GM23338 (cell line): ENCODE results near the gene SGMS2. TPM values are rescaled to one million over a fixed set of nuclear protein-coding genes. Genes with fewer than 3 reads are reported as not detected.

Source experiments
- ATAC-seq: fragments of 200-7000 bp; cut with Tn5 transposase; 3 replicates; pipeline ENCODE4 v1.9.1; 2020
- DNase-seq: peaks from one replicate; pipeline ENCODE4 v3.0.0-alpha.2; 2015; ENCODE audit warnings: low spot score
- H2AFZ ChIP-seq: fragments of 200-600 bp; sonication (generic); 2 replicates; pipeline ENCODE4 v1.8.0; 2016; ENCODE audit warnings: antibody characterized with exemption, mild to moderate bottlenecking, moderate library complexity
- H3F3A ChIP-seq: fragments of 200-600 bp; sonication (generic); replicated peaks from 2 replicates; pipeline ENCODE4 v1.8.0; 2017; ENCODE audit warnings: antibody characterized with exemption, mixed run types, low read depth
- H3K27ac ChIP-seq: fragments of 200-600 bp; sonication (generic); 2 replicates; pipeline ENCODE4 v1.6.1; 2016; ENCODE audit warnings: low read depth
- H3K27me3 ChIP-seq: fragments of 200-600 bp; sonication (generic); 2 replicates; pipeline ENCODE4 v1.8.0; 2016; ENCODE audit warnings: mild to moderate bottlenecking, mixed run types, moderate library complexity; ENCODE audit not compliant: insufficient read depth
- H3K36me3 ChIP-seq: fragments of 200-600 bp; sonication (generic); 2 replicates; pipeline ENCODE4 v1.8.0; 2016; ENCODE audit warnings: mild to moderate bottlenecking; ENCODE audit not compliant: insufficient read depth
- H3K4me1 ChIP-seq: fragments of 200-600 bp; sonication (generic); 2 replicates; pipeline ENCODE4 v1.8.0; 2016; ENCODE audit warnings: mild to moderate bottlenecking, moderate library complexity; ENCODE audit not compliant: insufficient read depth
- H3K4me2 ChIP-seq: fragments of 200-600 bp; sonication (generic); 2 replicates; pipeline ENCODE4 v1.7.1; 2017; ENCODE audit warnings: mixed run types
- H3K4me3 ChIP-seq: fragments of 200-600 bp; sonication (generic); 2 replicates; pipeline ENCODE4 v1.6.1; 2016; ENCODE audit warnings: mixed run types
- H3K79me2 ChIP-seq: fragments of 200-600 bp; sonication (generic); replicated peaks from 2 replicates; pipeline ENCODE4 v1.8.0; 2017; ENCODE audit warnings: mild to moderate bottlenecking; ENCODE audit not compliant: insufficient read depth
- H3K9me2 ChIP-seq: fragments of 200-600 bp; sonication (generic); 2 replicates; pipeline ENCODE4 v1.8.0; 2017; ENCODE audit not compliant: insufficient read depth
- H4K20me1 ChIP-seq: fragments of 200-600 bp; sonication (generic); replicated peaks from 2 replicates; pipeline ENCODE4 v1.8.0; 2017; ENCODE audit warnings: mild to moderate bottlenecking; ENCODE audit not compliant: insufficient read depth
- H3K27ac Mint-ChIP-seq: 2 replicates; pipeline ENCODE4 v1.8.0; 2020; ENCODE audit warnings: inconsistent platforms, mild to moderate bottlenecking, moderate library complexity, mixed read lengths
- H3K27me3 Mint-ChIP-seq: 3 replicates; pipeline ENCODE4 v1.8.0; 2022; ENCODE audit warnings: low read depth, mild to moderate bottlenecking, moderate library complexity, mixed read lengths, inconsistent platforms; ENCODE audit not compliant: insufficient read depth, poor library complexity
- H3K36me3 Mint-ChIP-seq: 3 replicates; pipeline ENCODE4 v1.8.0; 2021; ENCODE audit warnings: low read depth, mild to moderate bottlenecking, inconsistent platforms, moderate library complexity, mixed read lengths
- H3K4me1 Mint-ChIP-seq: 3 replicates; pipeline ENCODE4 v1.8.0; 2020; ENCODE audit warnings: mild to moderate bottlenecking, inconsistent platforms, mixed read lengths
- H3K4me3 Mint-ChIP-seq: 3 replicates; pipeline ENCODE4 v1.8.0; 2021; ENCODE audit warnings: moderate library complexity, mild to moderate bottlenecking, inconsistent platforms, mixed read lengths
- H3K9me3 Mint-ChIP-seq: 3 replicates; pipeline ENCODE4 v1.8.0; 2020; ENCODE audit warnings: moderate library complexity, mild to moderate bottlenecking, inconsistent platforms, mixed read lengths
- CREB1 ChIP-seq: fragments of 250-450 bp; sonication (Bioruptor Pico); IDR thresholded peaks from 2 replicates; pipeline ENCODE4 v1.5.0; 2020; ENCODE audit warnings: low read depth, mild to moderate bottlenecking, moderate library complexity
- EZH2 ChIP-seq: fragments of 200-600 bp; sonication (generic); IDR thresholded peaks from one replicate; pipeline ENCODE4 v1.8.0; 2017; ENCODE audit warnings: antibody characterized with exemption, mild to moderate bottlenecking, low read depth; ENCODE audit not compliant: unreplicated experiment
- EZH2phosphoT487 ChIP-seq: fragments of 200-600 bp; sonication (generic); IDR thresholded peaks from one replicate; pipeline ENCODE4 v1.8.1; 2018; ENCODE audit warnings: antibody characterized with exemption; ENCODE audit not compliant: unreplicated experiment
- JUNB ChIP-seq: IDR thresholded peaks from one replicate; pipeline ENCODE4 v1.6.1; 2016; ENCODE audit warnings: antibody characterized with exemption; ENCODE audit not compliant: unreplicated experiment
- NANOG ChIP-seq: IDR thresholded peaks from 2 replicates; pipeline ENCODE4 v1.6.1; 2016; ENCODE audit warnings: antibody characterized with exemption, borderline replicate concordance
- POLR2AphosphoS5 ChIP-seq: IDR thresholded peaks from 2 replicates; pipeline ENCODE4 v1.6.1; 2016; ENCODE audit warnings: antibody characterized with exemption, low read depth
- STAT1 ChIP-seq: IDR thresholded peaks from one replicate; pipeline ENCODE4 v1.6.1; 2016; ENCODE audit warnings: antibody characterized with exemption; ENCODE audit not compliant: unreplicated experiment
- ZNF114 ChIP-seq: fragments of 250-450 bp; sonication (Bioruptor Pico); IDR thresholded peaks from 2 replicates; pipeline ENCODE4 v1.5.0; 2020; ENCODE audit warnings: mild to moderate bottlenecking, moderate library complexity
- ZNF331 ChIP-seq: fragments of 250-450 bp; sonication (Bioruptor Pico); IDR thresholded peaks from 2 replicates; pipeline ENCODE4 v1.5.0; 2020; ENCODE audit warnings: low read depth, mild to moderate bottlenecking, moderate library complexity
- polyA plus RNA-seq: library from polyadenylated mRNA; unstranded; fragments of >200 nt; fragmentation: Nextera tagmentation; extraction: Ambion mirVana; gene quantifications from 2 replicates; pipeline ENCODE4 v1.2.1, GENCODE V29; 2016
- total RNA-seq: library from RNA; depleted of rRNA; stranded (reverse); fragments of >200 nt; shearing (Covaris generic); gene quantifications from 2 replicates; pipeline ENCODE4 v1.2.3, GENCODE V29; 2014
- TF ChIP-seq, protein P1 (sequence below): IDR thresholded peaks from one replicate; pipeline ENCODE4 v1.6.1; 2018; ENCODE audit warnings: antibody characterized with exemption; ENCODE audit not compliant: unreplicated experiment
- TF ChIP-seq, protein P2 (sequence below): IDR thresholded peaks from 2 replicates; pipeline ENCODE4 v1.6.1; 2016; ENCODE audit warnings: antibody characterized with exemption
- TF ChIP-seq, protein P3 (sequence below), 2 experiments: fragments of 200-600 bp in 1 of 2; sonication (generic) in 1 of 2; conservative IDR thresholded peaks; 2 replicates each; pipeline versions ENCODE4 v1.5.1 to v1.6.1; 2016 to 2017; ENCODE audit warnings: antibody characterized with exemption in 2 of 2, low read depth in 2 of 2, mild to moderate bottlenecking in 2 of 2, moderate library complexity in 1 of 2
- TF ChIP-seq, protein P4 (sequence below): fragments of 250-450 bp; sonication (Bioruptor Pico); IDR thresholded peaks from 2 replicates; pipeline ENCODE4 v1.5.0; 2020; ENCODE audit warnings: mild to moderate bottlenecking, moderate library complexity

The SGMS2 gene
- total and polyA plus RNA-seq, 2 experiments from 2014 or later = 0.35 to 1.1 TPM

DNA sequence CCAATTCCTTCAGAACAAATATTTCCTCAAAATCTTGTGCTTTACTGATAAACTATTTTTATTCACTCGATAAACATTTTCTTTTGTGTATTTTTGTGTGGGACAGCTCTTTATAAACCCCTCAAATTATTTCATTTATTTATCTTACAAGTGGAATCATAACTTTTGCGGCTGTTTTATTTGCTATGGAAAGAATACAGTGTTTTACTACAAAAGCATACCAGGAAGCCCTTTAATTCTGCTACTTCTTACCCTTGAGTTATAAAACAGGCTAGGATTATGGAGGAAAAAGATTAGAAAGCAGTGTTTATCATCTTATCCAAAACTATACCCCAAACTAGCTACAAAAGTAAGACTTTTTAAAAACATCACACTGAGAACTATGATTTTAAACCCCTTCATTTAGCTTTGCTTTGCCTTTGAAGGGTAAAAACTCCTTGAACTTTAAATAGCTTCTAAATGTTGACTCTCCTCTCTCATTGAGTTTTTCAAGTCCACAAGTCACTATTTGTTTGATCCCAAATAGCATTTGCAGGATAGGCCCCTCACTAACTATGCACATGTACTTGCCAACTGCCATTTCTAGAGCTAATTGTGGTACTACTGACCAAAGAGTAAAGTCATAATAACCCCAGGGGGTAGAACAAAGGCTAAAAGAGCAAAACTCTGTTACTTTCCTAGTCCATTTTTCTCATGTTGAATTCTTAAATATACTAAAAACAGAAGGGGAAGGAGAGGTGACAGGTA, 45.8 kb upstream of the SGMS2 start:
- ATAC-seq = no peak

More for the DNA sequence above, 45.8 kb upstream of the SGMS2 start:
- H3K27ac ChIP-seq = no peak overlapping the region
- H2AFZ ChIP-seq = no peak overlapping the region
- H4K20me1 ChIP-seq = no peaks in the 10 kb centered on the region
- no peak overlapping the region for H3K4me3 ChIP-seq
- Mint-ChIP-seq H3K27ac (no peak overlapping the region), H3K27me3 (no peaks in the 10 kb centered on the region), H3K36me3 (peaks cover 44% of the 10 kb centered on the region), H3K9me3 (peaks cover 66% of the 10 kb centered on the region), H3K4me1 (no peaks in the 10 kb centered on the region), H3K4me3 (no peak overlapping the region)
- no peak overlapping the region for H3K4me2 ChIP-seq
- no peaks in the 10 kb centered on the region for H3K79me2 ChIP-seq
- peaks cover 8% of the 10 kb centered on the region for H3K36me3 ChIP-seq
- TF ChIP-seq POLR2AphosphoS5 (no peak), STAT1 (no peak), EZH2 (no peak), CREB1 (CRISPR knock-in tag) (no peak), NANOG (no peak), JUNB (no peak), ZNF331 (no peak), EZH2phosphoT487 (no peak), ZNF114 (CRISPR knock-in tag) (no peak)
- TF ChIP-seq, protein P1, sequence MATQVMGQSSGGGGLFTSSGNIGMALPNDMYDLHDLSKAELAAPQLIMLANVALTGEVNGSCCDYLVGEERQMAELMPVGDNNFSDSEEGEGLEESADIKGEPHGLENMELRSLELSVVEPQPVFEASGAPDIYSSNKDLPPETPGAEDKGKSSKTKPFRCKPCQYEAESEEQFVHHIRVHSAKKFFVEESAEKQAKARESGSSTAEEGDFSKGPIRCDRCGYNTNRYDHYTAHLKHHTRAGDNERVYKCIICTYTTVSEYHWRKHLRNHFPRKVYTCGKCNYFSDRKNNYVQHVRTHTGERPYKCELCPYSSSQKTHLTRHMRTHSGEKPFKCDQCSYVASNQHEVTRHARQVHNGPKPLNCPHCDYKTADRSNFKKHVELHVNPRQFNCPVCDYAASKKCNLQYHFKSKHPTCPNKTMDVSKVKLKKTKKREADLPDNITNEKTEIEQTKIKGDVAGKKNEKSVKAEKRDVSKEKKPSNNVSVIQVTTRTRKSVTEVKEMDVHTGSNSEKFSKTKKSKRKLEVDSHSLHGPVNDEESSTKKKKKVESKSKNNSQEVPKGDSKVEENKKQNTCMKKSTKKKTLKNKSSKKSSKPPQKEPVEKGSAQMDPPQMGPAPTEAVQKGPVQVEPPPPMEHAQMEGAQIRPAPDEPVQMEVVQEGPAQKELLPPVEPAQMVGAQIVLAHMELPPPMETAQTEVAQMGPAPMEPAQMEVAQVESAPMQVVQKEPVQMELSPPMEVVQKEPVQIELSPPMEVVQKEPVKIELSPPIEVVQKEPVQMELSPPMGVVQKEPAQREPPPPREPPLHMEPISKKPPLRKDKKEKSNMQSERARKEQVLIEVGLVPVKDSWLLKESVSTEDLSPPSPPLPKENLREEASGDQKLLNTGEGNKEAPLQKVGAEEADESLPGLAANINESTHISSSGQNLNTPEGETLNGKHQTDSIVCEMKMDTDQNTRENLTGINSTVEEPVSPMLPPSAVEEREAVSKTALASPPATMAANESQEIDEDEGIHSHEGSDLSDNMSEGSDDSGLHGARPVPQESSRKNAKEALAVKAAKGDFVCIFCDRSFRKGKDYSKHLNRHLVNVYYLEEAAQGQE = no peak
- TF ChIP-seq, protein P2, sequence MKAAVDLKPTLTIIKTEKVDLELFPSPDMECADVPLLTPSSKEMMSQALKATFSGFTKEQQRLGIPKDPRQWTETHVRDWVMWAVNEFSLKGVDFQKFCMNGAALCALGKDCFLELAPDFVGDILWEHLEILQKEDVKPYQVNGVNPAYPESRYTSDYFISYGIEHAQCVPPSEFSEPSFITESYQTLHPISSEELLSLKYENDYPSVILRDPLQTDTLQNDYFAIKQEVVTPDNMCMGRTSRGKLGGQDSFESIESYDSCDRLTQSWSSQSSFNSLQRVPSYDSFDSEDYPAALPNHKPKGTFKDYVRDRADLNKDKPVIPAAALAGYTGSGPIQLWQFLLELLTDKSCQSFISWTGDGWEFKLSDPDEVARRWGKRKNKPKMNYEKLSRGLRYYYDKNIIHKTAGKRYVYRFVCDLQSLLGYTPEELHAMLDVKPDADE = no peak
- TF ChIP-seq, protein P3, sequence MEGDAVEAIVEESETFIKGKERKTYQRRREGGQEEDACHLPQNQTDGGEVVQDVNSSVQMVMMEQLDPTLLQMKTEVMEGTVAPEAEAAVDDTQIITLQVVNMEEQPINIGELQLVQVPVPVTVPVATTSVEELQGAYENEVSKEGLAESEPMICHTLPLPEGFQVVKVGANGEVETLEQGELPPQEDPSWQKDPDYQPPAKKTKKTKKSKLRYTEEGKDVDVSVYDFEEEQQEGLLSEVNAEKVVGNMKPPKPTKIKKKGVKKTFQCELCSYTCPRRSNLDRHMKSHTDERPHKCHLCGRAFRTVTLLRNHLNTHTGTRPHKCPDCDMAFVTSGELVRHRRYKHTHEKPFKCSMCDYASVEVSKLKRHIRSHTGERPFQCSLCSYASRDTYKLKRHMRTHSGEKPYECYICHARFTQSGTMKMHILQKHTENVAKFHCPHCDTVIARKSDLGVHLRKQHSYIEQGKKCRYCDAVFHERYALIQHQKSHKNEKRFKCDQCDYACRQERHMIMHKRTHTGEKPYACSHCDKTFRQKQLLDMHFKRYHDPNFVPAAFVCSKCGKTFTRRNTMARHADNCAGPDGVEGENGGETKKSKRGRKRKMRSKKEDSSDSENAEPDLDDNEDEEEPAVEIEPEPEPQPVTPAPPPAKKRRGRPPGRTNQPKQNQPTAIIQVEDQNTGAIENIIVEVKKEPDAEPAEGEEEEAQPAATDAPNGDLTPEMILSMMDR (conservative IDR thresholded peaks at IDR 0.05; ENCODE audit: low read depth in 2 of 2) = no peak
- TF ChIP-seq, protein P4, sequence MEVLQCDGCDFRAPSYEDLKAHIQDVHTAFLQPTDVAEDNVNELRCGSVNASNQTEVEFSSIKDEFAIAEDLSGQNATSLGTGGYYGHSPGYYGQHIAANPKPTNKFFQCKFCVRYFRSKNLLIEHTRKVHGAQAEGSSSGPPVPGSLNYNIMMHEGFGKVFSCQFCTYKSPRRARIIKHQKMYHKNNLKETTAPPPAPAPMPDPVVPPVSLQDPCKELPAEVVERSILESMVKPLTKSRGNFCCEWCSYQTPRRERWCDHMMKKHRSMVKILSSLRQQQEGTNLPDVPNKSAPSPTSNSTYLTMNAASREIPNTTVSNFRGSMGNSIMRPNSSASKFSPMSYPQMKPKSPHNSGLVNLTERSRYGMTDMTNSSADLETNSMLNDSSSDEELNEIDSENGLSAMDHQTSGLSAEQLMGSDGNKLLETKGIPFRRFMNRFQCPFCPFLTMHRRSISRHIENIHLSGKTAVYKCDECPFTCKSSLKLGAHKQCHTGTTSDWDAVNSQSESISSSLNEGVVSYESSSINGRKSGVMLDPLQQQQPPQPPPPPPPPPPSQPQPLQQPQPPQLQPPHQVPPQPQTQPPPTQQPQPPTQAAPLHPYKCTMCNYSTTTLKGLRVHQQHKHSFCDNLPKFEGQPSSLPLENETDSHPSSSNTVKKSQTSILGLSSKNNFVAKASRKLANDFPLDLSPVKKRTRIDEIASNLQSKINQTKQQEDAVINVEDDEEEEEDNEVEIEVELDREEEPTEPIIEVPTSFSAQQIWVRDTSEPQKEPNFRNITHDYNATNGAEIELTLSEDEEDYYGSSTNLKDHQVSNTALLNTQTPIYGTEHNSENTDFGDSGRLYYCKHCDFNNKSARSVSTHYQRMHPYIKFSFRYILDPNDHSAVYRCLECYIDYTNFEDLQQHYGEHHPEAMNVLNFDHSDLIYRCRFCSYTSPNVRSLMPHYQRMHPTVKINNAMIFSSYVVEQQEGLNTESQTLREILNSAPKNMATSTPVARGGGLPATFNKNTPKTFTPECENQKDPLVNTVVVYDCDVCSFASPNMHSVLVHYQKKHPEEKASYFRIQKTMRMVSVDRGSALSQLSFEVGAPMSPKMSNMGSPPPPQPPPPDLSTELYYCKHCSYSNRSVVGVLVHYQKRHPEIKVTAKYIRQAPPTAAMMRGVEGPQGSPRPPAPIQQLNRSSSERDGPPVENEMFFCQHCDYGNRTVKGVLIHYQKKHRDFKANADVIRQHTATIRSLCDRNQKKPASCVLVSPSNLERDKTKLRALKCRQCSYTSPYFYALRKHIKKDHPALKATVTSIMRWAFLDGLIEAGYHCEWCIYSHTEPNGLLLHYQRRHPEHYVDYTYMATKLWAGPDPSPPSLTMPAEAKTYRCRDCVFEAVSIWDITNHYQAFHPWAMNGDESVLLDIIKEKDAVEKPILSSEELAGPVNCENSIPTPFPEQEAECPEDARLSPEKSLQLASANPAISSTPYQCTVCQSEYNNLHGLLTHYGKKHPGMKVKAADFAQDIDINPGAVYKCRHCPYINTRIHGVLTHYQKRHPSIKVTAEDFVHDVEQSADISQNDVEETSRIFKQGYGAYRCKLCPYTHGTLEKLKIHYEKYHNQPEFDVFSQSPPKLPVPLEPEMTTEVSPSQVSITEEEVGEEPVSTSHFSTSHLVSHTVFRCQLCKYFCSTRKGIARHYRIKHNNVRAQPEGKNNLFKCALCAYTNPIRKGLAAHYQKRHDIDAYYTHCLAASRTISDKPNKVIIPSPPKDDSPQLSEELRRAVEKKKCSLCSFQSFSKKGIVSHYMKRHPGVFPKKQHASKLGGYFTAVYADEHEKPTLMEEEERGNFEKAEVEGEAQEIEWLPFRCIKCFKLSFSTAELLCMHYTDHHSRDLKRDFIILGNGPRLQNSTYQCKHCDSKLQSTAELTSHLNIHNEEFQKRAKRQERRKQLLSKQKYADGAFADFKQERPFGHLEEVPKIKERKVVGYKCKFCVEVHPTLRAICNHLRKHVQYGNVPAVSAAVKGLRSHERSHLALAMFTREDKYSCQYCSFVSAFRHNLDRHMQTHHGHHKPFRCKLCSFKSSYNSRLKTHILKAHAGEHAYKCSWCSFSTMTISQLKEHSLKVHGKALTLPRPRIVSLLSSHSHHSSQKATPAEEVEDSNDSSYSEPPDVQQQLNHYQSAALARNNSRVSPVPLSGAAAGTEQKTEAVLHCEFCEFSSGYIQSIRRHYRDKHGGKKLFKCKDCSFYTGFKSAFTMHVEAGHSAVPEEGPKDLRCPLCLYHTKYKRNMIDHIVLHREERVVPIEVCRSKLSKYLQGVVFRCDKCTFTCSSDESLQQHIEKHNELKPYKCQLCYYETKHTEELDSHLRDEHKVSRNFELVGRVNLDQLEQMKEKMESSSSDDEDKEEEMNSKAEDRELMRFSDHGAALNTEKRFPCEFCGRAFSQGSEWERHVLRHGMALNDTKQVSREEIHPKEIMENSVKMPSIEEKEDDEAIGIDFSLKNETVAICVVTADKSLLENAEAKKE (CRISPR knock-in tag) = no peak
- no peak for DNase-seq
- H3F3A ChIP-seq = no peaks in the 10 kb centered on the region
- no peaks in the 10 kb centered on the region for H3K4me1 ChIP-seq
- no peaks in the 10 kb centered on the region for H3K27me3 ChIP-seq
- peaks cover 6% of the 10 kb centered on the region; the same call in 1 of the 2 replicates for H3K9me2 ChIP-seq
